ENCODE results near the gene GREB1.

The GREB1 gene

DNA sequence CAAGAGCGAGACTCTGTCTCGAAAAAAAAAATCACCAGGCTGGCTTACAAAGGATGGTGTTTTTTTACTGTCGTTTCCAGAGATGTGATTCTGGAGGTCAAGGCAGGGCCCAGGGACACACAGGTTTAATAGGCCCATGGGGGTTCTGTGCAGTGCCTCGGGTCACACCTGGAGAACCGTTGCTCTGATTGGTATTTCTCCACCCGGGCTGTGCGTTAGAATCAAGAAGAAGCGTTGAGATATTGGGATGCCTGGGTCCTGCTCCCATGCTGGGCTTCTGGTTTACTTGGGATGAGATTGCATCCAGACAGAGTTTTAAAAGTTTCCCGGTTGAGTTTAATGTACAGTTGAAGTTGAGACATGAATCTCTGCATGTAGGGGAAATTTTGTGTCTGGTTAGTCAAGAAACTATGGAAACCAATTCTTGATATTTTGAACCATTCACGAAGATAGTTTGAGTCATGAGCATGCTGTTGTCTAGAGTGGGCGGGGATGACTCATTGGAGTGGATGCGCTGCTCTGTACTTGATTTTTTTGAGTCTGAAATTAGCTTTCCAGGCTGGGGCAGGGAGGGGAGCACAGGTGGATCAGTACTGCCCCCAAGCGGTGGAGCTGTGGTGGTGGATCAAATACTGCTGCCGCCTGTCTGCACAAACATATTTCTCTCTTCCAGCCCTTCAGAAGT is 50.1 kb downstream of the GREB1 start:
- DNase-seq (ENCODE audit: low read depth): peak; percentile 83
- H3K4me3 ChIP-seq (ENCODE audit: low read depth, low read length): no peak overlapping the region
- TF ChIP-seq, protein P1, sequence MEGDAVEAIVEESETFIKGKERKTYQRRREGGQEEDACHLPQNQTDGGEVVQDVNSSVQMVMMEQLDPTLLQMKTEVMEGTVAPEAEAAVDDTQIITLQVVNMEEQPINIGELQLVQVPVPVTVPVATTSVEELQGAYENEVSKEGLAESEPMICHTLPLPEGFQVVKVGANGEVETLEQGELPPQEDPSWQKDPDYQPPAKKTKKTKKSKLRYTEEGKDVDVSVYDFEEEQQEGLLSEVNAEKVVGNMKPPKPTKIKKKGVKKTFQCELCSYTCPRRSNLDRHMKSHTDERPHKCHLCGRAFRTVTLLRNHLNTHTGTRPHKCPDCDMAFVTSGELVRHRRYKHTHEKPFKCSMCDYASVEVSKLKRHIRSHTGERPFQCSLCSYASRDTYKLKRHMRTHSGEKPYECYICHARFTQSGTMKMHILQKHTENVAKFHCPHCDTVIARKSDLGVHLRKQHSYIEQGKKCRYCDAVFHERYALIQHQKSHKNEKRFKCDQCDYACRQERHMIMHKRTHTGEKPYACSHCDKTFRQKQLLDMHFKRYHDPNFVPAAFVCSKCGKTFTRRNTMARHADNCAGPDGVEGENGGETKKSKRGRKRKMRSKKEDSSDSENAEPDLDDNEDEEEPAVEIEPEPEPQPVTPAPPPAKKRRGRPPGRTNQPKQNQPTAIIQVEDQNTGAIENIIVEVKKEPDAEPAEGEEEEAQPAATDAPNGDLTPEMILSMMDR (IDR thresholded peaks at IDR 0.05; ENCODE audit: insufficient read depth, low read depth, low read length, missing control alignments): peak; percentile 94

DNA sequence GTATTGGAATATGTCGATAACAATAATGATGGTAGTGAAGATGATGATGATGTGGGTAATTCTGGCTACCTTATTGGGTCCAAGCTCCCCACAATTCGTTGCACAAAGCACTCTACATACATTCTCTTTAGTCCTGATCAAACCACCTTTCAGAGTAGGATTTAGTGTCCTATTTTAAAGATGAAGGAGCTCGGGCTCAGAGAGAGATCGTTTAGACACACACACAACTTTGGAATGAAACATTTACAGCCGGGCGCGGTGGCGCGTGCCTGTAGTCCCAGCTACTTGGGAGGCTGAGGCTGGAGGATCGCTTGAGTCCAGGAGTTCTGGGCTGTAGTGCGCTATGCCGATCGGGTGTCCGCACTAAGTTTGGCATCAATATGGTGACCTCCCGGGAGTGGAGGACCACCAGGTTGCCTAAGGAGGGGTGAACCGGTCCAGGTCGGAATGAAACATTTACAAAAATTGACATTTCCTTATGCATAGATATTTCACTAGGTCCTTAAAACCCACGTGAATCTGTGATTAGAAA is 50.7 kb downstream of the GREB1 start:
- no peak overlapping the region for H3K4me3 ChIP-seq (ENCODE audit: low read depth, low read length)
- TF ChIP-seq, protein P1 (IDR thresholded peaks at IDR 0.05; ENCODE audit: insufficient read depth, low read depth, low read length, missing control alignments): no peak
- no peak for DNase-seq (ENCODE audit: low read depth)

DNA sequence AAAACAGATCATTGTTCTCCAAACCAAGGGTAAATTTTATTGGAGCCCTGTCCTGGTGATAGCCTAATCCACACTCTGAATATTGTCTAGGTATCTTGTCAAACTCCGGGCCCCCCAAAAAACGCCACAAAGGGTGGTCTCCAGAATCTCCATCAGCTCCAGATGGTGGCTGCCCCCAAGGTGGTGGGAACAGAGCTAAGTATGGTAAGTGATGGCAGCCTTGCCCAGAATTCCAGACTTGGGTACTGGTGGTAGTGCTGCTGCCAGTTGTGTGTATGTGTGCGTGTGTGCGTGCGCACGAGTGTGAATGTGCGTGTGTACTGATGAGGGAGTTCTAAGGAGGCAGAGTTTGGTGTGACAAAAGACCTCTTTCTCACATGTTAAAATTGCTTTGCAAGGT is 51.2 kb downstream of the GREB1 start:
- TF ChIP-seq, protein P1 (IDR thresholded peaks at IDR 0.05; ENCODE audit: insufficient read depth, low read depth, low read length, missing control alignments): no peak
- no peak for DNase-seq (ENCODE audit: low read depth)
- no peak overlapping the region for H3K4me3 ChIP-seq (ENCODE audit: low read depth, low read length)

DNA sequence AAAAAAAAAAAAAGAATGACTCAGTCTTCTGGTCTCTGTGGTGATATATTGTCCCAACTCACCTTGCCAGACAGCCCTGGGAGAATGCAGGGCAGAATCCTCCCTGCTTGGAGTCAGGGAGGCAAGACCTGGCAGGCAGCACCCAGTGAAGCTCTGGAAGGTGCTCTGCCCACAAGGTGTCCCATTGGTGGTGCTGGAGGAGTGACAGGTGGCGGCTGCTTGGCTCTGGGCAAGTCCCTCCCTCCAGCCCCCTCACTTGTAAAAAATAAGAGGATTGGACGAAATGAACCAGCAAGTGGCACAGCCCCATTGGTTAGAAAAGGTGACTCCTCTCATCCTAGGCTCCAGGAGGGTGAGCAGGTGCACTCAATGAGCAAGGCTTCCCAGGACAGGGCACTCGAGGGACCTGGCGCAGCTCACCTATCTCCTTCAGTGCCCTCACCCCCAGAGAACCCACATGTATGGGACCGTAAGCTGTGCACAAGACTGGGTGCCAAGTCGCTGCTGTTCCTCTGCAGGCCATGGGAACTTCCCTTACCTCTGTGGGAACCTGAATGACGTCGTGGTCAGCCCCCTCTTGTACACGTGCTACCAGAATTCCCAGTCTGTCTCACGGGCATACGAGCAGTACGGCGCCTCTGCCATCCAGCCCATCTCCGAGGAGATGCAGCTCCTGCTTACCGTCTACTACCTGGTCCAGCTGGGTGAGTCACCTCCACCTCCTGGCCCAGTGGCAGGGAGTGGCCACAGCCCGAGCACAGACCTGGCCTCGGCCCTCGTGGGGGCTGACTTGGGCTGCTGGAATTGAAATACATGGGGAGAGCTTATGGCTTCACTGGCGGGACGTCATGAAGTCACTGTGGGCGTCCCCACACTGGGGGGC is 54.6 kb downstream of the GREB1 start:
- no peak overlapping the region for H3K4me3 ChIP-seq (ENCODE audit: low read depth, low read length)
- DNase-seq (ENCODE audit: low read depth): no peak
- TF ChIP-seq, protein P1 (IDR thresholded peaks at IDR 0.05; ENCODE audit: insufficient read depth, low read depth, low read length, missing control alignments): no peak

DNA sequence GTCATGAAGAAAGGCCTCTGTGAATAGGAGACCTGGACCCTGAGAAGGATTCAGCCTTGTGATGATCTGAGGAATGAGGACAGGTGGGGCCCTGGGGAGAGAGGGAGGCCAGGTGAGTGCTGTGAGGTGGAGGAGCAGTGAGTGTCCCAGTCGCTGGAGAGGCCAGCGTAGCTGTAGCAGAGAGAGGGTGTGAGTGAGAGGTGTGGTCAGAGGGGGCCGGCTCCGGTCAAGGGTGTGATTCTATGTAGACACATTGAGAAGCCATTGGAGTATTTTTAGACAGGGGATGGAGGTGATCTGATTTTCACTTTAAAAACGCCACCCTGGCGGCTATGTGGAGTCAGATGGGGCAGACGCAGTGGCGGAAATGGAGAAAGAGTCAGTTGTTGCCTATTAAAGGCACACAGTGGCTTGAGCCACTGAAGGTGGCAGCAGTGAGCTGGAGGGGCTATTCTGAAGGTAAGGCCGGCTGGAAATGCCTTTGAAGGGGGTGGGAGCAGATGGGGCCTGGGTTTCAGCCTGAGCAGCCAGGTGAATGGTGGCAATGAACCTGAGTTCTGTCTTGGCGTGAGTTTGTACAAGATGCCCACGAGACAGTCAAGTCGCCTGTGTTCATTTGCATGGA is 55.6 kb downstream of the GREB1 start:
- H3K4me3 ChIP-seq (ENCODE audit: low read depth, low read length): no peak overlapping the region
- TF ChIP-seq, protein P1 (IDR thresholded peaks at IDR 0.05; ENCODE audit: insufficient read depth, low read depth, low read length, missing control alignments): no peak
- DNase-seq (ENCODE audit: low read depth): peak; percentile 10

DNA sequence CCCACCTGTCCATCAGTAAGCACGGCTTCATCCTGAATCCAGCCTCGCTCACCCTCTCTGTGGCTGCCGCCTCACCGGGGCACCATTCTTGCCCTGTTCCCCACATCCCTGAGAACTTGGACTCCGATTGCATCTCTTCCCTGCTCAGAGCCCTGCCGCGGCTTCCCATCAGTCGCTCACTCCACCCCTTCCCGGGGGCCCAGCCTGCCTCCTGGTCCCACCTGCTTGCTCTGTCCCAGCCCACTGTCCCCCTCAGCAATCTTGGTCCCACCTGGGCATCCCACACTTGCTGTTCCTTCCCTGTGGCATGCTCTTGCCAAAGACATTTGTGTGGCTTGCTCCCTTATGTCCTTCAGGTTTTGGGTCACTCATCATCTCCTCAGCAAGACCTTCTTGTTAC is 56.3 kb downstream of the GREB1 start:
- H3K4me3 ChIP-seq (ENCODE audit: low read depth, low read length): no peak overlapping the region
- DNase-seq (ENCODE audit: low read depth): no peak
- TF ChIP-seq, protein P1 (IDR thresholded peaks at IDR 0.05; ENCODE audit: insufficient read depth, low read depth, low read length, missing control alignments): no peak

Measured in GM12865 (cell line).